ENCODE results near the gene ATP2A2. TPM values are rescaled to one million over a fixed set of nuclear protein-coding genes. Genes with fewer than 3 reads are reported as not detected.
A peak's percentile ranks its signal among the peaks of the same experiment; 100 is the strongest.
"Not testable (repeated sequence)": the region's sequence is repeated elsewhere in the genome, so short reads cannot be mapped to it uniquely, and the experiment has no call there.

ATP2A2 gene
- total and polyA plus RNA-seq, 10 donors = 7.8 to 143 (median 107) TPM

GRCh38 chr12:110339184-110339952 is 58.3 kb downstream of the ATP2A2 start:
- Histone ChIP-seq H3K4me3 (no peak overlapping the region), H3K36me3 (peaks cover 22 to 100% (median 99%) of the 10 kb centered on the region in 6 donors), H3K27ac (no peak overlapping the region), H3K4me1 (peaks cover 0 to 6% (median 0%) of the 10 kb centered on the region in 6 donors), H3K9me3 (no peaks in the 10 kb centered on the region), H3K27me3 (replicated peaks in 1 of 7) (no peaks in the 10 kb centered on the region)
- DNase-seq = no peak
- no peak for TF ChIP-seq CTCF (IDR thresholded peaks at IDR 0.05 in 8 of 11, conservative IDR thresholded peaks at IDR 0.05 in 3 of 11)
- WGBS, 5 donors = 80 to 91% (median 89%) methylated on average over 8 of the region's 8 CpGs
- intact Hi-C loops (cut with DNase I; ENCODE audit: low total_unique reads) = no loop called here

- H3K4me3 ChIP-seq; intact Hi-C loops (cut with DNase I; ENCODE audit: low total_unique reads); H3K4me1 ChIP-seq; H3K9me3 ChIP-seq; DNase-seq; H3K27me3 ChIP-seq (replicated peaks in 1 of 7); H3K27ac ChIP-seq: not testable (repeated sequence)
- WGBS, 5 donors = 94 to 97% (median 95%) methylated on average over 8 of the region's 8 CpGs
- peaks cover 23 to 100% (median 99%) of the 10 kb centered on the region in 6 donors for H3K36me3 ChIP-seq
These were observed 59.2 kb downstream of the ATP2A2 start for GRCh38 chr12:110340261-110340660.

GRCh38 chr12:110340706-110341105 is 59.7 kb downstream of the ATP2A2 start:
- peak in 1 of 3 donors; percentile 43 for TF ChIP-seq POLR2AphosphoS5 (IDR thresholded peaks at IDR 0.05)
- no peak for TF ChIP-seq POLR2A (IDR thresholded peaks at IDR 0.05)
- DNase-seq = no peak

GRCh38 chr12:110342157-110342556 is 61.1 kb downstream of the ATP2A2 start:
- DNase-seq = no peak
- H3K9me3 ChIP-seq = no peaks in the 10 kb centered on the region
- peaks cover 16 to 100% (median 98%) of the 10 kb centered on the region in 6 donors for H3K36me3 ChIP-seq
- no peak overlapping the region for H3K27ac ChIP-seq
- no peak overlapping the region for H3K4me3 ChIP-seq
- TF ChIP-seq POLR2A (IDR thresholded peaks at IDR 0.05) = no peak
- 92 to 98% (median 95%) methylated on average over 13 to 15 of the region's 15 CpGs for WGBS, 5 donors
- intact Hi-C loops (cut with DNase I; ENCODE audit: low total_unique reads) = no loop called here
- H3K27me3 ChIP-seq (replicated peaks in 1 of 7) = no peaks in the 10 kb centered on the region
- H3K4me1 ChIP-seq = peaks cover 0 to 8% (median 0%) of the 10 kb centered on the region in 6 donors

More at GRCh38 chr12:110340706-110341105, 59.7 kb downstream of the ATP2A2 start:
- H3K4me3 ChIP-seq = no peak overlapping the region
- no peak overlapping the region for H3K27ac ChIP-seq
- WGBS, 5 donors = 92 to 96% (median 94%) methylated on average over 18 of the region's 18 CpGs
- H3K27me3 ChIP-seq (replicated peaks in 1 of 7) = no peaks in the 10 kb centered on the region
- peaks cover 21 to 100% (median 99%) of the 10 kb centered on the region in 6 donors for H3K36me3 ChIP-seq
- intact Hi-C loops (cut with DNase I; ENCODE audit: low total_unique reads) = no loop called here
- H3K4me1 ChIP-seq = peaks cover 0 to 8% (median 0%) of the 10 kb centered on the region in 6 donors
- H3K9me3 ChIP-seq = no peaks in the 10 kb centered on the region

GRCh38 chr12:110343114-110343513 is 62.1 kb downstream of the ATP2A2 start:
- H3K27ac ChIP-seq = no peak overlapping the region
- intact Hi-C loops (cut with DNase I; ENCODE audit: low total_unique reads) = no loop called here
- peaks cover 0 to 8% (median 0%) of the 10 kb centered on the region in 6 donors for H3K4me1 ChIP-seq
- peaks cover 16 to 100% (median 99%) of the 10 kb centered on the region in 6 donors for H3K36me3 ChIP-seq
- no peaks in the 10 kb centered on the region for H3K9me3 ChIP-seq
- no peak overlapping the region for H3K4me3 ChIP-seq
- no peaks in the 10 kb centered on the region for H3K27me3 ChIP-seq (replicated peaks in 1 of 7)
- WGBS, 5 donors = 93 to 95% (median 94%) methylated on average over 5 of the region's 5 CpGs
- TF ChIP-seq POLR2AphosphoS5 (IDR thresholded peaks at IDR 0.05) (no peak), CTCF (IDR thresholded peaks at IDR 0.05 in 8 of 11, conservative IDR thresholded peaks at IDR 0.05 in 3 of 11) (no peak), POLR2A (IDR thresholded peaks at IDR 0.05) (no peak)
- DNase-seq = no peak
